GM21723 (cell line): ENCODE data around the gene ECHDC1.
"Not testable (repeated sequence)": the region's sequence is repeated elsewhere in the genome, so short reads cannot be mapped to it uniquely, and the experiment has no call there.

Experiments used
- ATAC-seq: cut with Tn5 transposase; IDR thresholded peaks from one replicate; pipeline ENCODE4 v1.9.1; 2021; ENCODE audit warnings: mild to moderate bottlenecking, moderate library complexity; ENCODE audit not compliant: unreplicated experiment

Gene ECHDC1

GRCh38 chr6:127343809-127344659 is 625 bp upstream of the ECHDC1 start:
- ATAC-seq = peak; percentile 9

GRCh38 chr6:127342296-127342945 is 988 bp downstream of the ECHDC1 start:
- peak; percentile 6 for ATAC-seq

- peak; percentile 35 for ATAC-seq
Measured at GRCh38 chr6:127341471-127342202, 1.8 kb downstream of the ECHDC1 start.

- no peak for ATAC-seq
Measured at GRCh38 chr6:127340171-127340570, 3.2 kb downstream of the ECHDC1 start.

- no peak for ATAC-seq
Measured at GRCh38 chr6:127338936-127339335, 4.5 kb downstream of the ECHDC1 start.

- ATAC-seq = no peak
Measured at GRCh38 chr6:127332383-127332961, 10.9 kb downstream of the ECHDC1 start.

- ATAC-seq = not testable (repeated sequence)
Measured at GRCh38 chr6:127331256-127331655, 12.2 kb downstream of the ECHDC1 start.

GRCh38 chr6:127328043-127328609 is 15.3 kb downstream of the ECHDC1 start:
- no peak for ATAC-seq

- ATAC-seq = no peak
Measured at GRCh38 chr6:127319686-127320085, 23.7 kb downstream of the ECHDC1 start.

GRCh38 chr6:127317388-127318128 is 25.9 kb downstream of the ECHDC1 start:
- ATAC-seq = no peak

GRCh38 chr6:127305741-127306140 is 37.7 kb downstream of the ECHDC1 start:
- no peak for ATAC-seq

GRCh38 chr6:127303917-127304316 is 39.5 kb downstream of the ECHDC1 start:
- no peak for ATAC-seq

- peak; percentile 83 for ATAC-seq
Measured at GRCh38 chr6:127302728-127303660, 40.4 kb downstream of the ECHDC1 start.

- no peak for ATAC-seq
Measured at GRCh38 chr6:127301199-127301700, 42.2 kb downstream of the ECHDC1 start.

- ATAC-seq = no peak
Measured at GRCh38 chr6:127300411-127300810, 43.0 kb downstream of the ECHDC1 start.

GRCh38 chr6:127299522-127300240 is 43.7 kb downstream of the ECHDC1 start:
- no peak for ATAC-seq

- ATAC-seq = no peak
Measured at GRCh38 chr6:127298475-127298874, 44.9 kb downstream of the ECHDC1 start.

- no peak for ATAC-seq
Measured at GRCh38 chr6:127297502-127298070, 45.8 kb downstream of the ECHDC1 start.
